GM21528 (cell line): Measurements from ENCODE around the gene PEMT.

Experiments used
- ATAC-seq: cut with Tn5 transposase; IDR thresholded peaks from one replicate; pipeline ENCODE4 v1.9.1; 2021; ENCODE audit warnings: mild to moderate bottlenecking, moderate library complexity; ENCODE audit not compliant: unreplicated experiment, low FRiP score

PEMT gene

GRCh38 chr17:17506181-17506741, 85.2 kb downstream of the PEMT start:
- no peak for ATAC-seq

GRCh38 chr17:17505610-17506171, 85.8 kb downstream of the PEMT start:
- no peak for ATAC-seq

DNA sequence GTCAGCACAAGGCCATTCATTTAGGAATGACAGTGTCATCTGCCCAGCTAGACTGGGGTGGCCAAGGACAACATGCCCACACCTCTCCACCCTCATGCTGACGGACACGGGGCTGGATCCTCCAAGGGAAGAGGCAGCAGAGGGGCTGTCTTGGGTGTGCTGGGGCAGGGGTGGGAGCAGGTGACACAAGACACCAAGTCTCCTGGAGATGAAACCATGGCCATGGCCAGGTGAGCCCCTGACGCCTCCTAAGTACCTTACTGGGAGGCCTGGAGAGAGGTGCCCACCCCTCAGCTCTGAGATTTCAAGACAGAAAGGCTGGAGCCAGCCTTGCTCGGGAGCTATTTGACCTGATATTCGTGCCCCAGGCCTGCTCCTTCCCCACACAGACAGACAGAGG, 86.4 kb downstream of the PEMT start:
- ATAC-seq = no peak

GRCh38 chr17:17504341-17505140, 87.0 kb downstream of the PEMT start:
- ATAC-seq = no peak

GRCh38 chr17:17503566-17504130, 87.9 kb downstream of the PEMT start:
- ATAC-seq = no peak

DNA sequence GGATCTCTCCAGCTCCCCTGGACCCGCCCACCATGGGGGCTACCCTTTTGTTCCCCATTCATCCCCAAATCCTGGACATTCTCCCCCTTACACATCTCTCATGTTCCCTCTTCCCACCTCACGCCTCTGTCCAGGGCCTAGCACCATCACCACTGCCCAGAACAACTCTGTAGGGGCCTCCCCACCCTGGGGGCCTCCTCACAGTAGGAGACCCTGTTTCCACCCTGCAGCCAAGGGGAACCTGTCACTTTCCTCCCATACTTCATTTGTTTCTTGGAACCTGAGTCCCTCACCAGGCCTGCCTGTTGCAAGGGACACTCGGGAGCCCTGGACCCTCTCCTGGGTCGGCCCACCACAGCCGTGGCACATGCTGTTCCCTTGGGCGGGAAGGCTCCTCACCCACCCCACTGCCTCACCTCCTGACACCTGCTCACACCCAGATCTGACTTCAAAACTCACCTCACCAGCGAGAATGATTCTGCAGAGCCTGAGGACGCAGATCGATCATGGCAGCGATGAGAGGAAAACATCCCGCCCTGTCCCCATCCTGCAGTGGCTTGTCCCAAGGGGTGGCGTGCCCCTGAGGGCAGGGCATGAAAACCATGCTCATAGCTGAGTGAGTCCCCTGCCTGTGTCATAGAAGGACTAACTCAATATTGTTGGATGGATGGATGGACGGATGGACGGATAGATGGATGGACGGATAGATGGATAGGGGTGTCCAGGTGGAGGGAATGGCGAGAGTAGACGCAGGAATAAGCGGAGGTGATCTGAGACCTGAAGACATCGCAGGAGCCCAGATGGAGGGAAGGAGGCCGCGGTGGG, 88.6 kb downstream of the PEMT start:
- ATAC-seq = no peak

- ATAC-seq = no peak
Observed at GRCh38 chr17:17500999-17501605, 90.4 kb downstream of the PEMT start.

GRCh38 chr17:17499402-17500145, 91.9 kb downstream of the PEMT start:
- no peak for ATAC-seq

- ATAC-seq = no peak
Observed at GRCh38 chr17:17498606-17499301, 92.8 kb downstream of the PEMT start.

DNA sequence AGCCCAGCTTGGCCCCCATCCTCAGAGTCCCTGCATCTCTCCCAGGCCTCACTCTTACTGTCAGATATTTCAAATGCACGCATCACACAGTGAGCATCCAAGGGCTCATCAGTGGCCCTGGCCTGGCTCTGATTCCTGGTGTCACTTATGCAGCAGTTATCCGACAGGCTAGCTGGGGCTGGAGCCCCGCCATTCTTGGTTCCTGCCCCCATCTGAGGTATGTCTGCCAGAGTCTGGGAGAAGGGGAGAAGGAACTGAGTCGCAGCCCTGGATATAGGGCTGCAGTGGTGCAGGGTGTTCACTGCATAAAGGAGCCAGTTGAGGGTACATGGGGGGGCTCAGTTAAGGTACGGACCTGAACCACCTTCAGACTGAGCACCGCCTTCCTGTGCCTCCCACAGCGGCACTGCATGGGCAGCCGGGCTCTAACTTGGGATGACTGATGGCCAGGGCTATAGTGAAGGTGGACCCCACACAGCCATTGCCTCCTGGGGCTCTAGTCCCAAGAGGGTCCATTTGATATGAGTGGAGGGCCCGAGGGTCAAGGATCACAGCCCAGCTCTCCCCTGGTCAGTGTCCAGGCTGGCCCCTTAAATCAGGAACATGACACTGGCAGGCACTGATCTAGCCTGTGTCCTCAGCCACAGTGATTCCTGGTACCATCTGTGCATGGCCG, 93.5 kb downstream of the PEMT start:
- no peak for ATAC-seq

- peak; percentile 19 for ATAC-seq
Observed at GRCh38 chr17:17497065-17497844, 94.3 kb downstream of the PEMT start.

- peak; percentile 68 for ATAC-seq
Observed at GRCh38 chr17:17496189-17497064, 95.1 kb downstream of the PEMT start, which contains the start of gene RASD1. TSS of gene RASD1 (minus strand) at chr17:17496395. CDS start at chr17:17496181, 214 bp downstream.

DNA sequence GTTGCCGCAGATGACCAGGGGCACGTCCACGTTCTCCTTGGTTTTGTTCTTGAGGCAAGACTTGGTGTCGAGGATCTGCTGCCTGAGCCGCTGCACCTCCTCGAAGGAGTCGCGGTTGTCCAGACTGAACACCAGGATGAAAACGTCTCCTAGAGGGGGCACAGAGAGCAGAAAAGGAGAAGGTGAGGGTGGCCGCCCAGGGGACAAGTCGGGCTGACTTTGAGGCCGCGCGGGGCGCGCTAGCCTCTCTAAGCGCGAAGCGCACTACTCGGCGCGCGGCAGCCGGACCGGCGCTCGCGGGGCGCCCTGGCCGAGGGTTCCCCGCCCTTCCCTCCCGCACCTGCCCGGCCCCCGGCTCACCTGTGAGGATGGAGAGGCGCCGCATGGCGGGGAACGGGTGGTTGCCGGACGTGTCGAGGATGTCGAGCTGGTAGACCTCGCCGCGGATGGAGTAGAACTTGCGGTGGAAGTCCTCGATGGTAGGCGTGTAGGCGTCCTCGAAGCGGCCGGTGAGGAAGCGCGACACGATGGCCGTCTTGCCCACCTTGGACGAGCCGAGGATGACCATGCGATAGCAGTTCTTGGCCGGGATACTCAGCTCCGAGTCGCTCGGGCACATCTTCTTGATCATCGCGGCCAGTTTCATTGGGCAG, 95.8 kb downstream of the PEMT start:
- no peak for ATAC-seq

GRCh38 chr17:17494870-17495535, 96.5 kb downstream of the PEMT start:
- ATAC-seq = no peak

DNA sequence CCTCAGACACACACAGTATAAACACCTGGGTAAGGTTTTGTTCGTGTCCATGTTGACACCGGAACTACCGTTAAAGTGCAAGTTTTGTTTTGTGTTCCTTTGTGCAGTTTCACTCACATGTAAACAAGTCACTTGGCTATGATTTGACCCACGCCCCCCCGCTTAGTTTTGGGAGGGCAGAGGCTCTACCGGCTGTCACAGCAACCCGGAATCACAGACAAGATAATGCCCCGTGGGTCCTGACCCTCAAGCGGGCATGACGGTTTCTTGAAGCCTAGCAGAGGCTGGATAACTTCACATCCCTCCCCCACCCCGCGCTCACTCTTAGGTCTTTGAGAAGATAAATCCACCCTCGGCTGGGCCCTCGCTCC, 97.0 kb downstream of the PEMT start:
- ATAC-seq = no peak

GRCh38 chr17:17493986-17494466, 97.5 kb downstream of the PEMT start:
- ATAC-seq = no peak
